Measurements from ENCODE around the gene CDH20.

The CDH20 gene

GRCh38 chr18:61553045-61553659, 219.9 kb downstream of the CDH20 start:
- Histone ChIP-seq H3K27me3 (replicated peaks) (no peaks in the 10 kb centered on the region), H3K36me3 (replicated peaks) (no peaks in the 10 kb centered on the region), H3K27ac (no peak overlapping the region), H3K4me3 (ENCODE audit: low read depth, low read length) (no peak overlapping the region)
- in situ Hi-C loops (cut with HindIII; ENCODE audit: low pct_ligation_motif_present, low sequenced_read_pairs): no loop called here
- no peak for DNase-seq
- TF ChIP-seq CTCF (IDR thresholded peaks at IDR 0.05; ENCODE audit: low read depth, low read length, missing control alignments): no peak

GRCh38 chr18:61554117-61554776, 221.0 kb downstream of the CDH20 start:
- no peaks in the 10 kb centered on the region for H3K27me3 ChIP-seq (replicated peaks)
- H3K27ac ChIP-seq: no peak overlapping the region
- DNase-seq: no peak
- H3K4me3 ChIP-seq (ENCODE audit: low read depth, low read length): no peak overlapping the region
- in situ Hi-C loops (cut with HindIII; ENCODE audit: low pct_ligation_motif_present, low sequenced_read_pairs): no loop called here
- no peak for TF ChIP-seq CTCF (IDR thresholded peaks at IDR 0.05; ENCODE audit: low read depth, low read length, missing control alignments)
- no peaks in the 10 kb centered on the region for H3K36me3 ChIP-seq (replicated peaks)

GRCh38 chr18:61554946-61555361, 221.7 kb downstream of the CDH20 start:
- peak; percentile 46 for DNase-seq
- no peak overlapping the region for H3K4me3 ChIP-seq (ENCODE audit: low read depth, low read length)

GRCh38 chr18:61556316-61556715, 223.1 kb downstream of the CDH20 start:
- Histone ChIP-seq H3K4me3 (ENCODE audit: low read depth, low read length) (no peak overlapping the region), H3K36me3 (replicated peaks) (no peaks in the 10 kb centered on the region), H3K27me3 (replicated peaks) (no peaks in the 10 kb centered on the region), H3K27ac (no peak overlapping the region)
- DNase-seq: no peak
- in situ Hi-C loops (cut with HindIII; ENCODE audit: low pct_ligation_motif_present, low sequenced_read_pairs): no loop called here
- no peak for TF ChIP-seq CTCF (IDR thresholded peaks at IDR 0.05; ENCODE audit: low read depth, low read length, missing control alignments)

More at GRCh38 chr18:61554946-61555361, 221.7 kb downstream of the CDH20 start:
- no peaks in the 10 kb centered on the region for H3K27me3 ChIP-seq (replicated peaks)
- H3K36me3 ChIP-seq (replicated peaks): no peaks in the 10 kb centered on the region
- H3K27ac ChIP-seq: no peak overlapping the region
- no peak for TF ChIP-seq CTCF (IDR thresholded peaks at IDR 0.05; ENCODE audit: low read depth, low read length, missing control alignments)
- in situ Hi-C loops (cut with HindIII; ENCODE audit: low pct_ligation_motif_present, low sequenced_read_pairs): no loop called here

- in situ Hi-C loops (cut with HindIII; ENCODE audit: low pct_ligation_motif_present, low sequenced_read_pairs): no loop called here
- Histone ChIP-seq H3K27me3 (replicated peaks) (no peaks in the 10 kb centered on the region), H3K36me3 (replicated peaks) (no peaks in the 10 kb centered on the region), H3K27ac (no peak overlapping the region), H3K4me3 (ENCODE audit: low read depth, low read length) (no peak overlapping the region)
- DNase-seq: no peak
- TF ChIP-seq CTCF (IDR thresholded peaks at IDR 0.05; ENCODE audit: low read depth, low read length, missing control alignments): no peak
Observed at GRCh38 chr18:61556862-61557261, 223.6 kb downstream of the CDH20 start.
